HL-60/S4 treated with retinoic acid at 250 ng/mL for 4 days and 3 days (cell line): ENCODE measurements around the gene TBRG4.

Source experiments
- in situ Hi-C: fragments of 300-500 bp; cut with MboI; formaldehyde crosslinking; loops from 2 replicates; pipeline ENCODE4 v1.7.0; 2022; ENCODE audit warnings: low sequenced_read_pairs

Gene TBRG4

GRCh38 chr7:45099891-45100760, 11.4 kb downstream of the TBRG4 start:
- in situ Hi-C loops: no loop called here

GRCh38 chr7:45098983-45099839, 12.3 kb downstream of the TBRG4 start:
- in situ Hi-C loops: no loop called here

GRCh38 chr7:45092931-45093235, 18.6 kb downstream of the TBRG4 start:
- in situ Hi-C loops: no loop called here

GRCh38 chr7:45092100-45092930, 19.2 kb downstream of the TBRG4 start:
- in situ Hi-C loops: no loop called here

- in situ Hi-C loops: no loop called here
These were observed 22.1 kb downstream of the TBRG4 start for GRCh38 chr7:45089341-45089891.

GRCh38 chr7:45088821-45089340, 22.6 kb downstream of the TBRG4 start, which contains the start of gene NACAD:
TSS of gene NACAD (minus strand) at chr7:45088969. CDS start at chr7:45088894, 75 bp downstream.
- in situ Hi-C loops: no loop called here

GRCh38 chr7:45088146-45088701, 23.3 kb downstream of the TBRG4 start:
- in situ Hi-C loops: no loop called here

GRCh38 chr7:45087301-45088145, 24.0 kb downstream of the TBRG4 start:
- in situ Hi-C loops: no loop called here

- in situ Hi-C loops: no loop called here
These were observed 25.0 kb downstream of the TBRG4 start for GRCh38 chr7:45086331-45087065.

- in situ Hi-C loops: no loop called here
These were observed 25.8 kb downstream of the TBRG4 start for GRCh38 chr7:45085619-45086200.

GRCh38 chr7:45084901-45085618, 26.4 kb downstream of the TBRG4 start:
- in situ Hi-C loops: no loop called here

- in situ Hi-C loops: no loop called here
These were observed 27.2 kb downstream of the TBRG4 start for GRCh38 chr7:45084336-45084735.

GRCh38 chr7:45082831-45083331, 28.6 kb downstream of the TBRG4 start:
- in situ Hi-C loops: no loop called here

GRCh38 chr7:45082031-45082830, 29.3 kb downstream of the TBRG4 start:
- in situ Hi-C loops: no loop called here

- in situ Hi-C loops: no loop called here
These were observed 29.9 kb downstream of the TBRG4 start for GRCh38 chr7:45081670-45081974.

GRCh38 chr7:45080958-45081669, 30.4 kb downstream of the TBRG4 start:
- in situ Hi-C loops: no loop called here
